Lung (tissue), 12 donors: ENCODE results near the gene B3GNT9. TPM values are rescaled to one million over a fixed set of nuclear protein-coding genes. Genes with fewer than 3 reads are reported as not detected.

Source experiments
- ATAC-seq: fragments of 200-7000 bp; cut with Tn5 transposase; one replicate; pipeline ENCODE4 v1.9.1; 2020; ENCODE audit warnings: moderate number of reproducible peaks; ENCODE audit not compliant: insufficient read depth, low FRiP score
- DNase-seq, 3 donors: peaks; one replicate each; pipeline ENCODE4 v3.0.0-alpha.2; 2013 to 2017
- H3K27ac ChIP-seq, 2 donors: one replicate each; pipeline ENCODE4 v1.5.1; 2013; ENCODE audit warnings: mild to moderate bottlenecking in 2 of 2, moderate library complexity in 2 of 2, control low read depth in 1 of 2, inconsistent platforms in 1 of 2, low read depth in 1 of 2, low read length in 1 of 2
- H3K27me3 ChIP-seq, 3 donors: one replicate each; pipeline ENCODE4 v1.5.1; 2013; ENCODE audit warnings: low read length in 2 of 3; ENCODE audit not compliant: control insufficient read depth in 3 of 3, insufficient read depth in 3 of 3
- H3K36me3 ChIP-seq, 4 donors: one replicate each; pipeline ENCODE4 v1.5.1; 2013; ENCODE audit warnings: low read length in 4 of 4, mild to moderate bottlenecking in 1 of 4, moderate library complexity in 1 of 4; ENCODE audit not compliant: control insufficient read depth in 4 of 4, insufficient read depth in 4 of 4
- H3K4me1 ChIP-seq, 5 donors: one replicate each; pipeline ENCODE4 v1.5.1; 2013; ENCODE audit warnings: low read length in 5 of 5, mild to moderate bottlenecking in 2 of 5, moderate library complexity in 1 of 5; ENCODE audit not compliant: control insufficient read depth in 5 of 5, insufficient read depth in 5 of 5
- H3K4me3 ChIP-seq: one replicate; pipeline ENCODE4 v1.5.1; 2013; ENCODE audit warnings: mild to moderate bottlenecking, control low read depth, moderate library complexity
- H3K9ac ChIP-seq, 2 donors: one replicate each; pipeline ENCODE4 v1.5.1; 2013; ENCODE audit warnings: low read length in 2 of 2, control low read depth in 1 of 2; ENCODE audit not compliant: insufficient read depth in 1 of 2
- H3K9me3 ChIP-seq, 4 donors: one replicate each; pipeline ENCODE4 v1.5.1; 2013; ENCODE audit warnings: low read length in 3 of 4, mild to moderate bottlenecking in 1 of 4, moderate library complexity in 1 of 4; ENCODE audit not compliant: control insufficient read depth in 4 of 4, insufficient read depth in 3 of 4
- CTCF ChIP-seq: IDR thresholded peaks from 2 replicates; pipeline ENCODE4 v1.5.1; 2012; ENCODE audit warnings: mild to moderate bottlenecking; ENCODE audit errors: control extremely low read depth, extremely low read depth
- WGBS, 2 donors: extraction: QIAGEN DNeasy Blood & Tissue Kit; methylation state at CpG; one replicate each; pipeline ENCODE4 v1.1.7; 2013; 5-methylcytosine and 5-hydroxymethylcytosine counted together
- polyA plus RNA-seq, 2 donors: library from polyadenylated mRNA; stranded (reverse); fragments of 200-250 nt; gene quantifications; one replicate each; pipeline ENCODE4 v1.2.1, GENCODE V29; 2013
- total RNA-seq, 2 donors: library from RNA; depleted of rRNA in 1 of 2; stranded (reverse); fragments of >200 nt in 1 of 2; gene quantifications; one replicate each; pipeline ENCODE4 v1.2.1, GENCODE V29; 2014 to 2021
- donor health status: control.
- donor health status: control.
- donor health status: Bipolar disorder and iron deficiency.
- donor health status: healthy.
- donor health status: DM: yes; HTN: yes; CAD: no.

Gene B3GNT9
- total and polyA plus RNA-seq, 4 donors: 8.4 to 22.9 (median 14.5) TPM

- H3K9me3 ChIP-seq: no peaks in the 10 kb centered on the region
- 83 to 85% methylated on average over 4 of the region's 4 CpGs for WGBS, 2 donors
- ATAC-seq (no peak), DNase-seq (no peak)
- no peak overlapping the region for H3K9ac ChIP-seq
- no peak overlapping the region for H3K27ac ChIP-seq
- H3K4me1 ChIP-seq: peaks cover 8 to 38% (median 18%) of the 10 kb centered on the region in 5 donors
- H3K36me3 ChIP-seq: no peaks in the 10 kb centered on the region
- no peaks in the 10 kb centered on the region for H3K27me3 ChIP-seq
- H3K4me3 ChIP-seq: no peak overlapping the region
- TF ChIP-seq CTCF: no peak
Observed at GRCh38 chr16:67188323-67188722, 37.5 kb upstream of the B3GNT9 start.

GRCh38 chr16:67187175-67187890, 36.5 kb upstream of the B3GNT9 start:
- Histone ChIP-seq H3K36me3 (no peaks in the 10 kb centered on the region), H3K9me3 (no peaks in the 10 kb centered on the region), H3K4me1 (peaks cover 2 to 38% (median 17%) of the 10 kb centered on the region in 5 donors), H3K9ac (no peak overlapping the region), H3K27me3 (no peaks in the 10 kb centered on the region), H3K27ac (no peak overlapping the region), H3K4me3 (no peak overlapping the region)
- WGBS, 2 donors: 86 to 91% methylated on average over 25 to 26 of the region's 26 CpGs
- no peak for ATAC-seq
- no peak for TF ChIP-seq CTCF
- no peak for DNase-seq

GRCh38 chr16:67186550-67186950, 35.8 kb upstream of the B3GNT9 start:
- Histone ChIP-seq H3K36me3 (no peaks in the 10 kb centered on the region), H3K9me3 (no peaks in the 10 kb centered on the region), H3K27me3 (no peaks in the 10 kb centered on the region), H3K9ac (no peak overlapping the region), H3K27ac (no peak overlapping the region), H3K4me3 (no peak overlapping the region), H3K4me1 (peaks cover 2 to 36% (median 17%) of the 10 kb centered on the region in 5 donors)
- no peak for DNase-seq
- WGBS, 2 donors: 60 to 61% methylated on average over 5 of the region's 5 CpGs
- no peak for TF ChIP-seq CTCF
- ATAC-seq: no peak
